ENCODE results near the gene HAND2. TPM values are rescaled to one million over a fixed set of nuclear protein-coding genes. Genes with fewer than 3 reads are reported as not detected.

The HAND2 gene
- total RNA-seq, 1 donor = 1.8 TPM

DNA sequence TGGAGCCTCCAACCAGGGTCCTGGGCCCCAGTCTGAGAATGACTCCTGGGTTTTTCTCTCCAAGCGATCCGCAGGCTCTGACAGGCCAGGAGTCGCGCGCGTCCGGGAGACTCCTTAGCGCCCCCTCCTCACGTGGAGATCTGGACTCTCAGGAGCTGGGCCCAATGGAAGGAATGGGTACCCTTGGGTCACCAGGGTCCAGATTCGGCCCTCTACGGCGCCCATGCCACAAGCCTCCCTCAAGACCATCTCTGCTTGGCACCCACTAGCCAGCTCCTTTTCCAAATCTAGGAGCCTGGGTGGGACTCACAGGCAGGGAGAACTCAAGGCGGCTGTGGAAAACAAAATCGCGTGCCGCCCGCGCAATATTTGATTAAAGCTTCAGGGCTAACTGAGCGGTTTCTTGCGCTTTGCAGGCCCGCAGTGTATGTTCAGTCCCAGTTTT lies 7.1 kb downstream of the HAND2 start:
- Histone ChIP-seq H3K27me3 (ENCODE audit: insufficient read depth, low read length) (peaks cover 15% of the 10 kb centered on the region), H2AFZ (ENCODE audit: low read length) (peak overlapping the region; percentile 95), H3K9me3 (ENCODE audit: low read depth, low read length) (no peaks in the 10 kb centered on the region), H3K4me3 (ENCODE audit: insufficient read depth, low read length) (peak overlapping the region; percentile 70), H3K79me2 (ENCODE audit: insufficient read depth, low read length) (no peaks in the 10 kb centered on the region), H3K27ac (ENCODE audit: low read depth, low read length) (no peak overlapping the region), H3K36me3 (ENCODE audit: insufficient read depth, low read length) (no peaks in the 10 kb centered on the region), H3K4me1 (ENCODE audit: insufficient read depth, low read length) (peaks cover 9% of the 10 kb centered on the region), H3K4me2 (ENCODE audit: insufficient read depth, low read length) (peak overlapping the region; percentile 88), H4K20me1 (ENCODE audit: insufficient read depth, low read length) (no peaks in the 10 kb centered on the region)
- TF ChIP-seq, protein P1, sequence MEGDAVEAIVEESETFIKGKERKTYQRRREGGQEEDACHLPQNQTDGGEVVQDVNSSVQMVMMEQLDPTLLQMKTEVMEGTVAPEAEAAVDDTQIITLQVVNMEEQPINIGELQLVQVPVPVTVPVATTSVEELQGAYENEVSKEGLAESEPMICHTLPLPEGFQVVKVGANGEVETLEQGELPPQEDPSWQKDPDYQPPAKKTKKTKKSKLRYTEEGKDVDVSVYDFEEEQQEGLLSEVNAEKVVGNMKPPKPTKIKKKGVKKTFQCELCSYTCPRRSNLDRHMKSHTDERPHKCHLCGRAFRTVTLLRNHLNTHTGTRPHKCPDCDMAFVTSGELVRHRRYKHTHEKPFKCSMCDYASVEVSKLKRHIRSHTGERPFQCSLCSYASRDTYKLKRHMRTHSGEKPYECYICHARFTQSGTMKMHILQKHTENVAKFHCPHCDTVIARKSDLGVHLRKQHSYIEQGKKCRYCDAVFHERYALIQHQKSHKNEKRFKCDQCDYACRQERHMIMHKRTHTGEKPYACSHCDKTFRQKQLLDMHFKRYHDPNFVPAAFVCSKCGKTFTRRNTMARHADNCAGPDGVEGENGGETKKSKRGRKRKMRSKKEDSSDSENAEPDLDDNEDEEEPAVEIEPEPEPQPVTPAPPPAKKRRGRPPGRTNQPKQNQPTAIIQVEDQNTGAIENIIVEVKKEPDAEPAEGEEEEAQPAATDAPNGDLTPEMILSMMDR (IDR thresholded peaks at IDR 0.05; ENCODE audit: extremely low read depth, low read depth, low read length) = no peak
- DNase-seq (ENCODE audit: insufficient read length, low spot score, missing footprints) = no peak

DNA sequence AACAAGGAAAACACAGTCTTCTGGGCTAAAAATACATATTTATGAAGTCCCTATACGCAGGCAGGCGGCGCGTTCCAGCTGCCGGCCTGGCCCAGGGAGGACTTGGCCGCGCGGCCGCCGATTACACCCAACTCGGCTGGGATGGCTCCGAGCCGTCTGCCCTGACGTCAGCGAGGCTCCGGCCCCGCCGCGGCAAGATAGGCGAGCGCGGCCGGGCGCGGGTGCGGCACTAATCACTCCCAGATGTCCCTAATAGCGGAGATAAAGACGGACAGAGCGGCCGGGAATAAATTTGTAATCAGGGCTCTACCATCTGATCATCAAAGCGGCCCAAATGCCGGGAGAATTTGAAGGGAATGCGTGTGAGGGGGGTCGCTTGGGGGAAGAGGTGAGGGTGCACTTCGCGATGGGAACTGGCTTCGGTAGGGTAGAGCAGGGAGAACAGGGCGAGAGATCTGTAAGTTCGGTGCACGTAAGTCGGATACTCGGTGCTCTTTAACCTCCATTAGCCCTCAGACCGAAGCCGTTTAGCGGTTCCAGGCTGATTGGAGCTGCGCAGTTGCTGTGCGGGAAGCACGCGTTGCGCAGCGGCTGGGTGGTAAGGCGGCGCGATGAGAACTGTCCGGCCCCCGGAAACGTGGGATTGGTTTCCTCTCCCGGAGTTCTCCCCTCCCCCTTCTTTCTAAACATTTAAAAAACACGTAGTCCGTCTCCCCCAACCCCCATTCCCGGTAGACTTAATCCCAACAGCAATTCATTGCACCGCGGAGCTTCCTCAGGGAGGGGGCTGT lies 7.7 kb downstream of the HAND2 start:
- H4K20me1 ChIP-seq (ENCODE audit: insufficient read depth, low read length) = no peaks in the 10 kb centered on the region
- peaks cover 9% of the 10 kb centered on the region for H3K4me1 ChIP-seq (ENCODE audit: insufficient read depth, low read length)
- H3K9me3 ChIP-seq (ENCODE audit: low read depth, low read length) = no peaks in the 10 kb centered on the region
- DNase-seq (ENCODE audit: insufficient read length, low spot score, missing footprints) = peak; percentile 100
- H3K27ac ChIP-seq (ENCODE audit: low read depth, low read length) = peak overlapping the region; percentile 70
- H3K79me2 ChIP-seq (ENCODE audit: insufficient read depth, low read length) = no peaks in the 10 kb centered on the region
- H3K27me3 ChIP-seq (ENCODE audit: insufficient read depth, low read length) = peaks cover 13% of the 10 kb centered on the region
- no peaks in the 10 kb centered on the region for H3K36me3 ChIP-seq (ENCODE audit: insufficient read depth, low read length)
- TF ChIP-seq, protein P1 (IDR thresholded peaks at IDR 0.05; ENCODE audit: extremely low read depth, low read depth, low read length) = no peak
- peak overlapping the region; percentile 70 for H3K4me3 ChIP-seq (ENCODE audit: insufficient read depth, low read length)
- peak overlapping the region; percentile 96 for H2AFZ ChIP-seq (ENCODE audit: low read length)
- H3K4me2 ChIP-seq (ENCODE audit: insufficient read depth, low read length) = peak overlapping the region; percentile 88

DNA sequence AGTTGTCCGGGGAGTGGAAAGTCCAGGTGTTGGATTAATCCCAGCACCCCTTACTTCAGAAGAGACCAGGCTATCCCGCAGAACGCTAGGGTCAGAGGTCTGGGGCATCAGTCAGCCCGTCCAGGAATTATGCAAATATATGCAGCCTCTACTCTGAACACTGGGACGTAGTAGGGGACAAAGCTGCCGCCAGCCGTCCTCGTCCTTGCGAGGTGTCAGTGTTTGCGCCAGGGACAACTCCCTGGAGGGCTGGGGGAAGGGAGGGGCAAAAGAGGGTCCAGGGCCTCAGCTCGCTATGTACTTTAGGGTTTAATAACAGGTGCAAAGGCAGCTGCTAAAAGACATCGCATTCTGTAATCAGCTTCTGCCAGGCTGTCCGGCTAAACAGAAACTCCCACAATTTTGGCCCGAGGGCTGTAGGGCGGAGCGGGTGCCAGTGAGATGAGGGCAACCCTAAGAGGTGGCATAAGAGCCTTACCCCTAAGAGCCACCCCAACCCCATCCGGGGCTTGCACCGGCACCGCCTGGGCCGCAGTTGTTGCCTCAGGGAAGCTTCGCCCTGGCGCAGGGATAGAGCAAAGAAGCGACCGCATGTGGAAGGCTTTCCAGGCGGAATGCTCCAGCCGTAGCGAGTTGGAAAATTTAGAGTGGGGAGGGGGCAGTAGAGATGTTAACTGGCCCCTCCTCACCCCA lies 8.4 kb downstream of the HAND2 start:
- peak overlapping the region; percentile 70 for H3K4me3 ChIP-seq (ENCODE audit: insufficient read depth, low read length)
- peak overlapping the region; percentile 88 for H3K4me2 ChIP-seq (ENCODE audit: insufficient read depth, low read length)
- TF ChIP-seq, protein P1 (IDR thresholded peaks at IDR 0.05; ENCODE audit: extremely low read depth, low read depth, low read length) = no peak
- no peaks in the 10 kb centered on the region for H3K9me3 ChIP-seq (ENCODE audit: low read depth, low read length)
- peak overlapping the region; percentile 70 for H3K27ac ChIP-seq (ENCODE audit: low read depth, low read length)
- H2AFZ ChIP-seq (ENCODE audit: low read length) = peak overlapping the region; percentile 96
- peaks cover 14% of the 10 kb centered on the region for H3K27me3 ChIP-seq (ENCODE audit: insufficient read depth, low read length)
- peaks cover 9% of the 10 kb centered on the region for H3K4me1 ChIP-seq (ENCODE audit: insufficient read depth, low read length)
- no peaks in the 10 kb centered on the region for H4K20me1 ChIP-seq (ENCODE audit: insufficient read depth, low read length)
- no peak for DNase-seq (ENCODE audit: insufficient read length, low spot score, missing footprints)
- no peaks in the 10 kb centered on the region for H3K36me3 ChIP-seq (ENCODE audit: insufficient read depth, low read length)
- H3K79me2 ChIP-seq (ENCODE audit: insufficient read depth, low read length) = no peaks in the 10 kb centered on the region

DNA sequence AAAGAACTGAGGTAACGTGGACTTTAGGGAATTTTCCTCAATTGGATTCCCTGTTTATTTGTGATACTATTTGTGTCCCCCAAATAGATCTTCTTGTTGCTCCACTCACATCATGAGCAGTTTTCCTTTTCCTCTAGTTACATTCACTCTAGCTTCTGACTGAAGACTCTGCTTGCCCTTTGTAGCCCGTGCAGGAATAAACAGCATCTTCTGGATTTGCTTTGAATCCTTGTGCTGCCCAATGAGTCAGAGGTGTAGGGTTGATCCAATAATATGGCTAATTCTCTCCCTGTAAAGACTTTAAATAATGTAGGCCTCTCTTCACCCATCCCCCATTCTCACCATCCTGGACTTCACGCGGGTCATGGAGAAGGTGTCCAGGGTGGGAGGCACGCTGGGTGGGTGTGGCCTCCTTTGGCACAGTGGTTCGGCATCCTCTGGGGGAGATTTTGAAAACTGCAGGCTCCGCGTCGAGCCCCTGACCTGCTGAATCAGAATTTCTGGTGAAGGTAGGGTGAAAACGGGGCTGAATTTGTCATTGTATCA lies 9.0 kb downstream of the HAND2 start:
- DNase-seq (ENCODE audit: insufficient read length, low spot score, missing footprints) = no peak
- peaks cover 9% of the 10 kb centered on the region for H3K4me1 ChIP-seq (ENCODE audit: insufficient read depth, low read length)

More for the DNA sequence above, 9.0 kb downstream of the HAND2 start:
- Histone ChIP-seq H3K4me2 (ENCODE audit: insufficient read depth, low read length) (no peak overlapping the region), H3K36me3 (ENCODE audit: insufficient read depth, low read length) (no peaks in the 10 kb centered on the region), H3K9me3 (ENCODE audit: low read depth, low read length) (no peaks in the 10 kb centered on the region), H2AFZ (ENCODE audit: low read length) (no peak overlapping the region), H3K27ac (ENCODE audit: low read depth, low read length) (no peak overlapping the region), H4K20me1 (ENCODE audit: insufficient read depth, low read length) (no peaks in the 10 kb centered on the region), H3K4me3 (ENCODE audit: insufficient read depth, low read length) (no peak overlapping the region), H3K27me3 (ENCODE audit: insufficient read depth, low read length) (peaks cover 21% of the 10 kb centered on the region), H3K79me2 (ENCODE audit: insufficient read depth, low read length) (no peaks in the 10 kb centered on the region)
- TF ChIP-seq, protein P1 (IDR thresholded peaks at IDR 0.05; ENCODE audit: extremely low read depth, low read depth, low read length) = no peak
